CD4-positive, alpha-beta memory T cell (primary cell): ENCODE data around the gene OPRD1. TPM values are rescaled to one million over a fixed set of nuclear protein-coding genes. Genes with fewer than 3 reads are reported as not detected.
"Not testable (repeated sequence)": the region's sequence is repeated elsewhere in the genome, so short reads cannot be mapped to it uniquely, and the experiment has no call there.

Experiments used
- CTCF ChIA-PET: fragments of 350-600 bp; sonication (Branson Sonifier 250); formaldehyde crosslinking; loops from one replicate; lab custom pipeline; 2021; ENCODE audit warnings: inconsistent platforms; ENCODE audit not compliant: partially characterized antibody; lab: Charles Lee
- POLR2A ChIA-PET: fragments of 350-600 bp; sonication (Branson Sonifier 250); formaldehyde crosslinking; loops from one replicate; lab custom pipeline; 2021; ENCODE audit not compliant: partially characterized antibody; lab: Charles Lee
- DNase-seq, 5 donors: peaks; one replicate each; pipeline versions ENCODE4 v3.0.0 to v3.0.0-alpha.2; 2020 to 2022; ENCODE audit warnings: mixed read lengths in 1 of 5
- H3K27ac ChIP-seq: one replicate; pipeline ENCODE4 v1.7.0; 2013; ENCODE audit warnings: low read depth, low read length
- H3K27me3 ChIP-seq: 2 replicates; pipeline ENCODE4 v1.7.0; 2013; ENCODE audit warnings: mild to moderate bottlenecking, low read length, moderate library complexity; ENCODE audit not compliant: insufficient read depth
- H3K36me3 ChIP-seq: 2 replicates; pipeline ENCODE4 v1.7.0; 2013; ENCODE audit warnings: mild to moderate bottlenecking, low read length, moderate library complexity; ENCODE audit not compliant: insufficient read depth
- H3K4me1 ChIP-seq: 2 replicates; pipeline ENCODE4 v1.7.0; 2013; ENCODE audit warnings: mild to moderate bottlenecking, low read length, moderate library complexity; ENCODE audit not compliant: insufficient read depth
- H3K4me3 ChIP-seq, 2 donors: one replicate each; pipeline ENCODE4 v1.7.0; 2013; ENCODE audit warnings: low read length in 2 of 2, mild to moderate bottlenecking in 1 of 2
- H3K9me3 ChIP-seq, 2 donors: one replicate each; pipeline ENCODE4 v1.7.0; 2013; ENCODE audit warnings: low read length in 2 of 2, control low read depth in 1 of 2; ENCODE audit not compliant: control insufficient read depth in 1 of 2
- H3K27ac Mint-ChIP-seq, 7 donors: one replicate each; pipeline ENCODE4 v1.8.0; 2020 to 2021; ENCODE audit warnings: mixed read lengths in 7 of 7, mild to moderate bottlenecking in 6 of 7, inconsistent platforms in 3 of 7, moderate library complexity in 3 of 7
- H3K27me3 Mint-ChIP-seq, 2 donors: one replicate each; pipeline ENCODE4 v1.8.0; 2020 to 2021; ENCODE audit warnings: mixed read lengths in 2 of 2
- H3K36me3 Mint-ChIP-seq, 2 donors: one replicate each; pipeline ENCODE4 v1.8.0; 2020 to 2021; ENCODE audit warnings: mixed read lengths in 2 of 2, inconsistent platforms in 1 of 2, mild to moderate bottlenecking in 1 of 2
- H3K4me1 Mint-ChIP-seq, 4 donors: one replicate each; pipeline ENCODE4 v1.8.0; 2020 to 2021; ENCODE audit warnings: mixed read lengths in 4 of 4, mild to moderate bottlenecking in 1 of 4
- H3K4me3 Mint-ChIP-seq, 8 donors: one replicate each; pipeline ENCODE4 v1.8.0; 2020 to 2021; ENCODE audit warnings: mixed read lengths in 8 of 8, mild to moderate bottlenecking in 7 of 8, moderate library complexity in 6 of 8, inconsistent platforms in 3 of 8
- H3K9me3 Mint-ChIP-seq, 8 donors: one replicate each; pipeline ENCODE4 v1.8.0; 2020 to 2021; ENCODE audit warnings: mixed read lengths in 8 of 8, mild to moderate bottlenecking in 5 of 8, inconsistent platforms in 3 of 8, moderate library complexity in 1 of 8
- intact Hi-C: fragments of 100-400 bp; cut with micrococcal nuclease; formaldehyde crosslinking; loops from one replicate; pipeline ENCODE4 v1.15.1; 2023
- polyA plus RNA-seq, 2 donors: library from polyadenylated mRNA; unstranded; fragments of 300-500 nt; fragmentation: Illumina TruSeq; gene quantifications; one replicate each; pipeline ENCODE4 v1.2.3, GENCODE V29; 2021
- total RNA-seq, 2 experiments: library from RNA; stranded (reverse); gene quantifications; one replicate each; pipeline ENCODE4 v1.2.3, GENCODE V29; 2021

The OPRD1 gene
- total and polyA plus RNA-seq, 4 experiments from 2014 or later: 0.03 TPM; not detected in 3

- Histone ChIP-seq H3K4me1 (no peaks in the 10 kb centered on the region), H3K27me3 (peaks cover 18% of the 10 kb centered on the region), H3K27ac (no peak overlapping the region), H3K9me3 (no peaks in the 10 kb centered on the region), H3K36me3 (no peaks in the 10 kb centered on the region), H3K4me3 (no peak overlapping the region)
- peaks cover 0 to 6% (median 2%) of the 10 kb centered on the region in 4 donors for H3K4me1 Mint-ChIP-seq
- H3K9me3 Mint-ChIP-seq: no peaks in the 10 kb centered on the region
- no peak overlapping the region for H3K27ac Mint-ChIP-seq
- peaks cover 45 to 49% of the 10 kb centered on the region in 2 donors for H3K27me3 Mint-ChIP-seq
- ChIA-PET POLR2A (no interaction called here), CTCF (no interaction called here)
- intact Hi-C loops: no loop called here
- no peak for DNase-seq
- no peak overlapping the region for H3K4me3 Mint-ChIP-seq
- no peaks in the 10 kb centered on the region for H3K36me3 Mint-ChIP-seq
Measured at GRCh38 chr1:28812669-28813468, 899 bp downstream of the OPRD1 start.

- no peak overlapping the region for H3K4me3 Mint-ChIP-seq
- no peak overlapping the region for H3K27ac Mint-ChIP-seq
- Histone ChIP-seq H3K27ac (no peak overlapping the region), H3K4me3 (no peak overlapping the region), H3K27me3 (peaks cover 18% of the 10 kb centered on the region), H3K9me3 (no peaks in the 10 kb centered on the region), H3K4me1 (no peaks in the 10 kb centered on the region), H3K36me3 (no peaks in the 10 kb centered on the region)
- ChIA-PET CTCF (no interaction called here), POLR2A (no interaction called here)
- intact Hi-C loops: no loop called here
- H3K4me1 Mint-ChIP-seq: peaks cover 0 to 6% (median 2%) of the 10 kb centered on the region in 4 donors
- no peak for DNase-seq
- peaks cover 48 to 49% of the 10 kb centered on the region in 2 donors for H3K27me3 Mint-ChIP-seq
- no peaks in the 10 kb centered on the region for H3K36me3 Mint-ChIP-seq
- H3K9me3 Mint-ChIP-seq: no peaks in the 10 kb centered on the region
Measured at GRCh38 chr1:28813931-28814465, 2.0 kb downstream of the OPRD1 start.

GRCh38 chr1:28815533-28816185, 3.7 kb downstream of the OPRD1 start:
- DNase-seq: no peak
- peaks cover 0 to 6% (median 2%) of the 10 kb centered on the region in 4 donors for H3K4me1 Mint-ChIP-seq
- H3K9me3 ChIP-seq: no peaks in the 10 kb centered on the region
- no peaks in the 10 kb centered on the region for H3K9me3 Mint-ChIP-seq
- H3K4me3 ChIP-seq: no peak overlapping the region
- H3K27ac Mint-ChIP-seq: no peak overlapping the region
- H3K27ac ChIP-seq: no peak overlapping the region
- H3K36me3 Mint-ChIP-seq: no peaks in the 10 kb centered on the region
- ChIA-PET CTCF (interaction anchor here (0.5 kb wide), 1 partner anchor 328 kb away, joined by 4 read pairs; no protein-coding TSS in a partner anchor), POLR2A (no interaction called here)
- no peaks in the 10 kb centered on the region for H3K4me1 ChIP-seq
- H3K4me3 Mint-ChIP-seq: no peak overlapping the region
- no peaks in the 10 kb centered on the region for H3K36me3 ChIP-seq
- H3K27me3 ChIP-seq: peaks cover 11% of the 10 kb centered on the region
- intact Hi-C loops: no loop called here
- peaks cover 40 to 43% of the 10 kb centered on the region in 2 donors for H3K27me3 Mint-ChIP-seq

- Mint-ChIP-seq H3K4me3 (no peak overlapping the region), H3K27ac (no peak overlapping the region), H3K9me3 (no peaks in the 10 kb centered on the region), H3K4me1 (peaks cover 0 to 6% (median 2%) of the 10 kb centered on the region in 4 donors), H3K36me3 (no peaks in the 10 kb centered on the region), H3K27me3 (peaks cover 30 to 33% of the 10 kb centered on the region in 2 donors)
- Histone ChIP-seq H3K4me3 (no peak overlapping the region), H3K36me3 (no peaks in the 10 kb centered on the region), H3K4me1 (no peaks in the 10 kb centered on the region), H3K9me3 (no peaks in the 10 kb centered on the region), H3K27me3 (peaks cover 6% of the 10 kb centered on the region), H3K27ac (no peak overlapping the region)
- intact Hi-C loops: no loop called here
- DNase-seq: no peak
- POLR2A ChIA-PET: no interaction called here
- CTCF ChIA-PET: no interaction called here
Measured at GRCh38 chr1:28817133-28817532, 5.2 kb downstream of the OPRD1 start.

GRCh38 chr1:28819020-28819419, 7.0 kb downstream of the OPRD1 start:
- CTCF ChIA-PET: no interaction called here
- H3K36me3 ChIP-seq: no peaks in the 10 kb centered on the region

GRCh38 chr1:28822799-28823198, 10.8 kb downstream of the OPRD1 start:
- no peak overlapping the region for H3K4me3 Mint-ChIP-seq
- ChIA-PET CTCF (no interaction called here), POLR2A (no interaction called here)
- H3K36me3 ChIP-seq: no peaks in the 10 kb centered on the region
- H3K27ac Mint-ChIP-seq: peak overlapping the region in 2 of 7 donors; percentile 29 to 30
- no peaks in the 10 kb centered on the region for H3K4me1 ChIP-seq
- H3K9me3 ChIP-seq: no peaks in the 10 kb centered on the region
- intact Hi-C loops: no loop called here
- H3K4me1 Mint-ChIP-seq: no peaks in the 10 kb centered on the region
- no peak overlapping the region for H3K4me3 ChIP-seq
- H3K27me3 Mint-ChIP-seq: peaks cover 3 to 4% of the 10 kb centered on the region in 2 donors
- DNase-seq: no peak
- no peaks in the 10 kb centered on the region for H3K36me3 Mint-ChIP-seq
- peaks cover 0 to 3% (median 0%) of the 10 kb centered on the region in 8 donors for H3K9me3 Mint-ChIP-seq
- H3K27me3 ChIP-seq: no peaks in the 10 kb centered on the region
- H3K27ac ChIP-seq: no peak overlapping the region

More at GRCh38 chr1:28819020-28819419, 7.0 kb downstream of the OPRD1 start:
- intact Hi-C loops: no loop called here
- Histone ChIP-seq H3K4me1 (no peaks in the 10 kb centered on the region), H3K27ac (no peak overlapping the region), H3K4me3 (no peak overlapping the region), H3K9me3 (no peaks in the 10 kb centered on the region), H3K27me3 (no peaks in the 10 kb centered on the region)
- Mint-ChIP-seq H3K27ac (no peak overlapping the region), H3K4me1 (peaks cover 0 to 6% (median under 1%) of the 10 kb centered on the region in 4 donors), H3K9me3 (peaks cover 0 to 3% (median 0%) of the 10 kb centered on the region in 8 donors), H3K4me3 (no peak overlapping the region), H3K27me3 (peaks cover 15 to 22% of the 10 kb centered on the region in 2 donors), H3K36me3 (no peaks in the 10 kb centered on the region)
- no peak for DNase-seq
- POLR2A ChIA-PET: no interaction called here

GRCh38 chr1:28824061-28824460, 12.1 kb downstream of the OPRD1 start:
- H3K4me3 Mint-ChIP-seq, DNase-seq, H3K4me3 ChIP-seq, H3K4me1 Mint-ChIP-seq, POLR2A ChIA-PET, H3K4me1 ChIP-seq, H3K27ac ChIP-seq, H3K27me3 ChIP-seq, H3K27me3 Mint-ChIP-seq, intact Hi-C loops, H3K36me3 Mint-ChIP-seq, H3K9me3 Mint-ChIP-seq, H3K9me3 ChIP-seq, H3K36me3 ChIP-seq, H3K27ac Mint-ChIP-seq: not testable (repeated sequence)
- CTCF ChIA-PET: interaction anchor here (0.7 kb wide), 1 partner anchor 385 kb away, joined by 5 read pairs; no protein-coding TSS in a partner anchor
